ENCODE results near the gene FUT7.

The FUT7 gene

GRCh38 chr9:136980669-136981478 lies 51.0 kb downstream of the FUT7 start:
- DNase-seq: no peak

Measured in NCI-H2107 (cell line).